HG02870 (cell line): ENCODE measurements around the gene RGS6.
"Not testable (repeated sequence)": the region's sequence is repeated elsewhere in the genome, so short reads cannot be mapped to it uniquely, and the experiment has no call there.

ENCODE experiments used
- ATAC-seq: cut with Tn5 transposase; IDR thresholded peaks from one replicate; pipeline ENCODE4 v1.9.1; 2021; ENCODE audit warnings: mild to moderate bottlenecking, moderate library complexity; ENCODE audit not compliant: unreplicated experiment

Gene RGS6

DNA sequence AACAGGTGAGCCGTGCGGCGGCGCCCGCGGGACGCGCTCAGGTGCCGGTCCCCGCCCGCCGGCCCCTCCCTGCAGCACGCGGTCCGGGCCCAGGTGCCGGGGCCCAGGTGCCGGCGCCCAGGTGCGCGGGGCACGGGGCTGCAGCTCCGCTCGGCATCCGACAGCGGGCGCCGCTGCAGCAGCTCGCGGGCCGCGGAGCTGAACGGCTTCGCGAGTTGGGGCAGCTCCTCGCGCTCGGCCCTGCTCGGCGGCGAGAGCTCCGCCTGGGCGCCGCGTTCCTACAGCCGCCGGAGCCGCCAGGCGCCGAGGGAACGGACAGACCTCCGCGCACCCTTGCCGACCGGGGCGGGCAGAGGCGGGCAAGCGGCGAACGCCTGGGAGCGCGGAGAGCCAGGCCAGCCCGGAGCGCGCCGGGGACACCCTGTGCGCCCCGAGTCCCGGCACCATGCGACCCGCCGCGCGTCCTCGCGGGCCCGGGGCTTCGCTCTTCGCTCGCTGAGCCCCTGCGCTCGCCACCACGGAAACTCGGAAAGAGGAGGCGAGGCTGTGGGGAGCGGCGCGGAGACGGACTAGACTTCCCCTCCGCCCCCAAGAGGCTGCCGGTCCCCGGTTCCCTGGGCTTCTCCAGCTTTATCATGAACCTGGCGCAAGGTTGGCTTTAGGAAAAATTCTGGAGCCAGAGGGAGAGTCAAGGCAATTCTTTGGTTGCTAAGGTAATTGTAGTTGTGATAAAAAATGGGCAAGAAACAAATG is at the start of gene RGS6:
TSS of gene RGS6 (plus strand) at position 201 of the 753 bp plus-strand sequence.
- peak; percentile 70 for ATAC-seq

DNA sequence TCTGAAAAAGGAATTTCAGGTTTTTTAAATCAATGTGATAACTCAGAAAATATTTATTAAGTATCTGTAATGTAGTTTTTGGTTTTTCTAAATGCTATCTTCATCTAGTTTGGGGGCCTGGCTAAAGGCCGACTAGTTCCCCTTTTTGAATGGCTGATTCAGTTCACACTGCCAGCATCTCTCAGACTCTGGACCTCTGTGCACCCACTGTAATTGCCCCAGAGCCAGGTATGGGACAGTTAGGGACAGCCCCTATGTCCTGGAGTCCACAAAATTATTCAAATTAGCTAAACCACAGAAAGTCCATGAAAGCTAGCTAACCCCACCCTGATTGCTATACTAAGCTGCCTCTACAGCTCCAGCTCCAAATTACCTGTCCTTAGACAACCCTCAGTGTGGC is 49.1 kb upstream of the RGS6 start:
- peak; percentile 45 for ATAC-seq

DNA sequence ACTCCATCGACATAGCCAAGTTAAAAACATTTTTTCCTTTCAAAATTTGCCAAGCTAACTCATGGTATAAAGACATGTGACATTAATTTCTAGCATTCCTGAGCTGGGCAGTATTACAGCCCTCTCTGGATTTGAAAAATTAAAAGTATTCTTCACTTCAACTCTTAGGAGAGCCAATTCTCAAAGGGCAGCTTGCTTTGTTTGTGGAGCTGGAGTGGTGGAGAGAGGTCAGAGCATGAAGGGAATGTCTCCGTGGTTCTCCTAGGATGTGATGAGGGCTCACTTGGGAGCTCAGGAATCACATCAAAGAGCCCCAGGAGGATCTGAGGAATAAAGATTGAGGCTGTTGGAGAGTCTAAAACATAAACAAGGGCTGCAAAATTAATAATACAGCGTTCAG is 46.9 kb upstream of the RGS6 start:
- no peak for ATAC-seq

DNA sequence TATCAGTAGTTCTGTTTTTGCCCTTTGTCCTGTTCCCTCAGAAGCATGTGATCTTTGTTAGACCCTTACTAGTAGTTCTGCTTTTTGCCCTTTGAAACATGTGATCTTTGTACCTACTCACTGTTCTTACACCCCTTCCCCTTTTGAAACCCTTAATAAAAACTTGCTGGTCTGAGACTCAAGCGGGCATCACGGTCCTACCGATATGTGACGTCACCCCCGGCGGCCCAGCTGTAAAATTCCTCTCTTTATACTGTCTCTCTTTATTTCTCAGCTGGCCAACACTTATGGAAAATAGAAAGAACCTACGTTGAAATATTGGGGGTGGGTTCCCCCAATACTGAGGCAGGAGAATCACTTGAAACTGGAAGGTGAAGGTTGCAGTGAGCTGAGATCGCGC is 44.4 kb upstream of the RGS6 start:
- not testable (repeated sequence) for ATAC-seq

DNA sequence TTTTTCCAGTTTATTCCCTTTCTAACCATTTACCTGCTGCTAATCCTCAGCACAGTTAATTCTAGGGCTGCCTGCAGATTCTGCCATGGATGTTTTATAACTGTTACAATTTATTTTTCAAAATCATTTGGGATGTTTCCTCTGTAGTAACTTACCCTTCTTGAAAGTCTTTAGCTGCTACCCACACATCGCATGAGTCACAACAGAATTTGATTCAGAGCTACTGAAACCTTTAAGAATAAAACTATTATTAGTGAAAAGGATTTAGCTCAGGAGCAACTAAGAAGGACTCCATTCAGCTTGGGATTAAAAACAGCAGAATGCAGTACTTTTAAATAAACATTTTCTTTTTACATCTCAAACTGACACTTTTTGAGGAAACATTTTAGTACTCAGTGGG is 41.7 kb upstream of the RGS6 start:
- ATAC-seq = no peak

DNA sequence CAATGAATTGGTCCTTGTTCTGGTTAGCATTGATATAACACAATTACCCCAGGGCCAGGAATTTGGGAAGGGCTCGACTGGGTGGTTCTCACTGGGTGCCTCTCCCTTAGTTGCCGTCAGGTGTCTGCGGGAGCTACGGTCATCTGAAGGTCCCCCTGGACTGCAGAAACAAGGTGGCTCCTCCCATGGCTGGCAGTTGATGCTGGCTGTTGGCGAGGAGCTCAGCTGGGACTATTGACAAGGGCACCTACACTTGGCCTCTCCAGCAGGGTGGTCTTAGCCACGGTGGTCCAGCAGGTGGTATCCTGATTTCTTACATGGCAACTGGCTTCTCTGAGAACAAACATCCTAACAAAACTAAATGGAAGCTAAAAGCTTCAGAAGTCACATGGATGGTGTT is 41.0 kb upstream of the RGS6 start:
- ATAC-seq = no peak

DNA sequence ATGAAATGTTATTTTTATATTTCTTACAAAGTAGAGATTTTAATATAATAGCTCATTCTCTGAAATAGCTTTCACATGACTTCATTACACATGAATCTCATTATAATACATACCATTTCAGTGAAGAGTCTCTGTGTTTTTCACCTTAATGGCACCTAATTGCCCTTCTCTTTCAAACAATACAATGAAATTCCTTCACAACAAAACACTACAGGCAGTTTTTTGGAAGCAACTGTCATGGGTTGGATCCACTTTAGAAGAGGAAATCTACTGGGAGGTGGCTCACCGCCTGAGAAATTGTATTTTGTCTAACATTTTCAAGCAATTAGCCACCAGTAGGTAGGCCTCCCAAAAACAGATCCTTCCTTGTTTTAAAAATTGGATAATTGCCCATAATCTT is 40.3 kb upstream of the RGS6 start:
- no peak for ATAC-seq

DNA sequence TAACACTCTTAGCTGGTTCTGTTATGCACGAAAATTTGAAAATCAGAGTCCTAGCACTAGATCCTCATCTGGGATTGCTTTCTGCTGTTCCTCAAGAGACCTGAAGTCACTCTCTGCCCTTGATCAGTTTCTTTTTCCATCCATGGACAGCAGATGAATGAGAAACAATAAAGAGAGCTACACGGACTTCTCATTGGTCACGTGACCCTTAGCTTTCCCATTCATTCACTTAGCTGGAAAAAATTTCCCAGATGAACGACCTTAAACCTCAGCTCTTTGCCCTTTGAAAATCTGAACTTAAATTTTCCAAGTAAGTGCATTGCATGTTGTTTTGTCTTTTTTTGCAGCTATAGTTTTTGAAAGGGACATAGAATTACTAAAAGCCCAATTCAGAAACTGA is 27.2 kb upstream of the RGS6 start:
- ATAC-seq = no peak

DNA sequence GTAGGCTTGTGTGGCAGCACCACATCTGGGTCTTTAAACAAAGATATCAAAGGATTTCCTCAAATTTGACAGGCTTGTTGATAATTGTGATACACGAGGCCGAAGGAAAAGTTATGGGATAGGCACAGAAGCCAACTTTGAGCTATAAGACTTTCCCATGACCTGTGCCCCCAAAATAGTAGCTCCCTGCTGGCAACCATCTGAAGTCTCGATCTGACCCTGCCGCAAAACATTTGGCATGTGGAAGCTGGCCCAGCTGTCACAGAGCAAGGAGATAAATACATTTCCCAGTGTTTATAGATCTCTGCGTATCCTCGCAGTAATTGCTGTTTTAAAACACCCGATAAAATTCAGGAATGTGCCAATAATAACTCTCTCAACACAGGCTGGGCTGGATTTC is 26.4 kb upstream of the RGS6 start:
- ATAC-seq = no peak

DNA sequence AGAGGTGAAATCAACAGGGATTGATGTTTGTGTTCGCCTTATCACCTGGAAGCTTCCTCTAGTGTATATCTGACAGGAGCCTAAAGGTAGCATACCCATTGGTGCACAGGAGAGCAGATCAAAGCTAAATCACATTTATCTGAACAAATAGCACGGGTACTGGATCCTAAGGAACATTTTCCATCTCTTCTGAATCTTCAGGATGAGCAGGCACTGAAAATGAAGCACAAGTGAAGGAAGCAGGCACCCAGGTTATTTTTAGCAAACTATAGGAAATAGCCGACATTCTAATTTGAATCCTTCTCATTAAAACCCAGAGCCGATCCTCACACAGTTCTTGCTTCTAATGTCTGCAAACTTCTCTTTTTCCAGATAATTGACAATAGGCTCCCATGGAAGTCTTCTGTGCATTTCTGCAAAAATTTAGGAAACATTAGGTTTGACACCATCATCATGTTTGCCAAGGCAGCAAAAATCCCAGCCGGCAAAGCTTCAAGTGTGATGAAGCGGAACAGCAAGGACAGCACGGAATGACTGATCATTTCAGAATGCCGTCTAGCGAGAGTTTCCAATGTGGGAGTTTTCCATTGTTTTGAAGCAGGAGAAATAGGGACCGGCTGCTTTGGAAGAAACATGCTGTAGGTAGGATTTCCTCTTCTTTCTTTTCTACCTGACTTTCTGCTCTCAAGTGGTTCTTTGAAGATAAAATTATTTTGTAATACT is 24.3 kb upstream of the RGS6 start:
- ATAC-seq = no peak

DNA sequence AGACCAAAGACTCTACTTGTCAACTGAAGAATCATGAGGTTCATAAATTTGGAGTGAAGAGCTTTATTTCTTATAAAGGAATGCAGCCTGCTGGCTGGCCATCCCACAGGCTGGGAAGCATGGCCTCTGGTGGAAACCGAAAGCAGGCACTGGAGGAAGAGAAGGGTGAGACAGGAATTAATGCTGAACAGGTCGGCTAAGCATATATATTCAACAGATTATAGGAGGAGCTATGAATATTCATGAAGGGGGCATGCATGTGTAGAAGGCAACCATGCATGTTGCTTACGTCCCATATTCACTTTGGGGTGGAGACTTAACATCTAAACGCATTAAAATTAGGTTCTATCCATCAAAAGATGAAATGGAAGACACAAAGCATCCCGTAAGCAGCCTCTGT is 20.6 kb upstream of the RGS6 start:
- ATAC-seq = no peak

DNA sequence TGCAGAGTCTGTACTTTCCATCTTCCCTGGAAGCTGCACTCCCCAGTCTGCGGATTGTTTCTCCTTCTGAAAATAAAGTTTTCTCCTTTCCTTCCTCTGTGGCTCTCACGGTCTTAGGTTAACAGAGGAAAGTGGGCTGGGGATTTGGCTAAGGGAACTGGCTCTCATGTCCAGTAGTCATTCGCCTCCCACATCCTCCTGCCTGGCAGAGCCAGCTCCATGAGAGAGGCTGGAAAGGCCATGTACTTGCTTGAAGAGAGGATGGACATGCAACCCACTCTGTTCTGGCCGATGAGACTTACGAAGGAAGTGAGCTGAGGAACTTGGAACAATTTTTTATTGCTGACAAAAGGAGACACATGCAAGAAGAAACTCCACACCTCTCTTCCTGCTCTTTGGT is 18.9 kb upstream of the RGS6 start:
- no peak for ATAC-seq

DNA sequence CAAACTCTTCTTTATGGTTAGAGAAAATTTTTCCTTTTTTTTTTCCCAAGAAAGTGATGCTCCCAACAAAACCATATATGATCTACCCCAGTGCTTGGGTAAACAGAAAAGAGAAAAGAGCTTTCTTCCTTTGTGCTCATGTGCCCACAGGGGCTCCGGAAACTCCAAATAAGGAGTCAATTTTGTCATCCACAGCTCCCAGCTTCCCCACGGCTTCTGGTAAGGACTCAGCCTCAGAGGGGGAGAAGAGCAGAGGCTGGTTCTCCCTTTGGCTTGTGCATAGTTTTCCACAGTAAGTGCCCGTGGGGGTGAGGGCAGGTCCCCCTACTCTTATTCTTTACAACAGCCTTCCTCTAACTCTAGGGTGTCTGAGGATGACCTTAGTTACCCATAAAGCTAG is 13.3 kb upstream of the RGS6 start:
- ATAC-seq = no peak

DNA sequence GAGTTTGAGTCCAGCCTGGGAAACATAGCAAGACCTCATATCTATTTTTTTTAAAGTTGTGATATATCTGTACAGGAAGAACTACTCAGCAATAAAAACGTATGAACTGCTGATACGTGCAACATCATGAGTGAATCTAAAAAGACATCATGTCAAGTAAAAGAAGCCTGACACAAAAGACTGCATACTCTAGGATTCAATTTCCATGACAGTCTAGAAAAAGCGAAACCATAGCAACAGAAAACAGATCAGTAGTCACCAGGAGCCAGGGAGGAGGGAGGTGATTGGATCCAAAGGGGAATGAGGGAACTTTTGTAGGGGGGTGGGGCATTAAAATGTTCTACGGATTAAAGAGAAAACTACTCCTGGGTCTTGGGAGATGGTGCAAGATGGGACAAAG is 8.7 kb upstream of the RGS6 start:
- no peak for ATAC-seq

DNA sequence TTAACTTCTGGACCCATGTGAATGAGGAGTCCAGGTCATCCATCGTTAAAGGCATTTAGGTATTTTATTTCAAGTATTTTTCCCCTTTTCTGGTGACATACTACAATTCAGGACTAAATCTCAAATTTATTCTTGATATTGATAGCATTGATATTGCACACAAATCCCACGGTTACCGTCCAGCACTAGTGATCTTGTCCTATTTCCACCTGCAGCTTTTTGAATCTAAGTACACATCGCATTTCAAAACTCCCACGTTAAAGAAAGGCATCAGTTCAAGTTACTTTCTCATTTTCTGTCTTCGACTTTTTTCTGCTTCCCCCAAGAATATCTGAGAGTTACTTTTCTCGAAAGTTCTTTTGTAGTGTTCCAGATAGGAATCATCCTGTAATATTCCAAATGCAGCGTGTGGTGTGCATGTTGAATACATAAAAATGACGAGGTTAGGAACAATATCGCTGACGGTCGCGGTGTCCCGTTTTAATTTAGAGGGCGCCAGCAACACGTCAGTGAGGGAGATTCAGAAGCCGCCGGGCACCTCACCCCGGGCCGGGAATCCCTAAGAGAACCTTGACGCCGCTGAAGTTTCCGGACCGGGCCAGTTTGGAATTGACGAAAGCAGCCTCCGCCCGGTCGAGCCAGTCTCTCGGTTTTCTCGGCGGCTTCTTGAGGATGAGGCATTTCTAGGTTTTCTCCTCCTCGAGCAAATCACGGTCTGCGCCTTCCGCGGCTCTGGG is 569 bp upstream of the RGS6 start:
- ATAC-seq = no peak

DNA sequence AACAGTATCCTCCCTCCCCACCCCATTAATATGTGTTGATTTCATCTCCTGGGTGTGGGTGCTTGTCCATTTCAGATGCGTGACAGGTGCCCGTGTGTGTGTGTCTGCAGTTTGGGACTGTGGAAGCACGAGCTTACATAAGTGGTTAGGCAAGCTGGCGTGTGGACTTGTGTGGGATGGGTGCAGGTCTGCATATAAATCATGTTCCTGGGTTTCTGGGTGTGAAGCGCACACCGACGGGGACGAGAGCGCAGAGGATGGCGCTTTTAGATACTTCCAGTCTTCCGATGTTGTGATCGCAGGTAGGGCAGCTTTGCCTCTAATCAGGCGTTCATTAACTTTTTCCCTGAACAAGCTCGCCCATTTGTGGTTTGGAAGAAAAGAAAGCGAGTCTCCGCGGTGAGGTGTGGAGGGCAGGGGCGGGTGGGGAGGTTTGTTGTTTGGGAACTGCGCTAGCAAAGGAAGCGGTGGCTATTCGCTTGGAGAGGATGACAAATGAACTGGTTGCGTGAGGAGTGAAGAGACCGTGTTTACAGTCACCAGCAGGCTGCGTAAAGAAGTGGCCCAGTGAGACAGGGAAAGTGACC is 865 bp downstream of the RGS6 start:
- no peak for ATAC-seq

DNA sequence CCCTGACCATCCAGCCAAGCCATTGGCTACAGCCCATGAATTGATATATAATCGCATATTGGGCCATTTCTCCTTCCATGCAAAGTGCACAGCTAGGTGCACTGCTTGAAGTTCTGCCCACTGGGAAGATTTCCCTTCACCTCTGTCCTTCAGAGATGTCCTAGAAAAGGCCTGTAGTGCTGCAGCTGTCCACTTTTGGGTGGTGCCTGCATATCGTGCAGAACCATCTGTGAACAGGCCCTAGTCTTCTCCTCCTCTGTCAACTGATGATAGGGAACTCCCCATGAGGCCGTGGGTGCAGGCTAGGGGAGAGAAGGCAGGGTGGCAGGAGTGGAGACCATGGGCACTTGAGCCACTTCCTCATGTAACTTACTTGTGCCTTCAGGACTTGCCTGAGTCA is 6.0 kb downstream of the RGS6 start:
- ATAC-seq = not testable (repeated sequence)

DNA sequence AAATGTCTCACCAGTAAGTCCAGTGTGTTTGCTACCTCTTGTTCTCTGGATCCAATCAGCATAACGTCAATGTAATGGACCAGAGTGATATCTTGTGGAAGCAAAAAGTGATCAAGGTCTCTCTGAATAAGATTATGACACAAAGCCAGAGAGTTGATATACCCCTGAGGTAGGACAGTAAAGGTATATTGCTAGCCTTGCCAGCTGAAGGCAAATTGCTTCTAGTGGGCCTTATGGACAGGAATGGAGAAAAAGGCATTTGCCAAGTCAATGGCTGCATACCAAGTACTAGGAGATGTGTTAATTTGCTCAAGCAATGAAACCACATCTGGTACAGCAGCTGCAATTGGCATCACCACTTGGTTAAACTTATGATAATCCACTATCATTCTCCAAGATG is 7.1 kb downstream of the RGS6 start:
- not testable (repeated sequence) for ATAC-seq

DNA sequence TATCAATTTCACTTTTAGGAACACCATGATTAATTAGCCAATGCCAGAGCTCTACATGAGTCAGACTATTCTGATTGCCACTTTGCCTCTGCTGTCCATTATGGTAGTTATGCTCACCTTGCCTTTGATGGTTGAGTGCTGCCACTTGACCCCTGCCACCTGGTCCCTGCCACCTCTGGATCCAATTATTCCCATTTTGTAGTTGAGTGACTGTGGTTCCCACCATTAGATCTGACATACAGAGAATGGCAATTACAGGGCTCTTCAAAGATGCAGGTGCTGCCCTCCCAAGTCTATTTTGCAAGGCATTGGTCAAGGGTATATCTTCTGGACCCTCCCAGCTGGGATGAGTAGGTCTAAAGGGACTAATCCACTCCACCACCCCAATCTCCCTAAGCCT is 8.3 kb downstream of the RGS6 start:
- ATAC-seq = not testable (repeated sequence)

DNA sequence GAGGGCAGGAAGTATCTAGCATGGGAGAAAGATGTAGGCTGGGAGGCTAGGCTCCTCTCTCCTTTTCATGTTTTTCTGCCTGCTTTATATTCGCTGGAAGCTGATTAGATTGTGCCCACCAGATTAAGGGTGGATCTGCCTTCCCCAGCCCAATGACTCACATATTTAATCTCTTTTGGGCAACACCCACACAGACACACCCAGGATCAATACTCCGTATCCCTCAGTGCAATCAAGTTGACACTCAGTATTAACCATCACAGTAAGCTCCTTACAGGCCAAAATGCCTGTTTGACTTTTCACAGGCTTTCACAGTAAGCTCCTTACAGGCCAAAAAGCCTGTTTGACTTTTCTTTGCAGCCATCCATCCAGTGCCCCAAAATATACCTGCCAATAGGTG is 9.4 kb downstream of the RGS6 start:
- not testable (repeated sequence) for ATAC-seq

DNA sequence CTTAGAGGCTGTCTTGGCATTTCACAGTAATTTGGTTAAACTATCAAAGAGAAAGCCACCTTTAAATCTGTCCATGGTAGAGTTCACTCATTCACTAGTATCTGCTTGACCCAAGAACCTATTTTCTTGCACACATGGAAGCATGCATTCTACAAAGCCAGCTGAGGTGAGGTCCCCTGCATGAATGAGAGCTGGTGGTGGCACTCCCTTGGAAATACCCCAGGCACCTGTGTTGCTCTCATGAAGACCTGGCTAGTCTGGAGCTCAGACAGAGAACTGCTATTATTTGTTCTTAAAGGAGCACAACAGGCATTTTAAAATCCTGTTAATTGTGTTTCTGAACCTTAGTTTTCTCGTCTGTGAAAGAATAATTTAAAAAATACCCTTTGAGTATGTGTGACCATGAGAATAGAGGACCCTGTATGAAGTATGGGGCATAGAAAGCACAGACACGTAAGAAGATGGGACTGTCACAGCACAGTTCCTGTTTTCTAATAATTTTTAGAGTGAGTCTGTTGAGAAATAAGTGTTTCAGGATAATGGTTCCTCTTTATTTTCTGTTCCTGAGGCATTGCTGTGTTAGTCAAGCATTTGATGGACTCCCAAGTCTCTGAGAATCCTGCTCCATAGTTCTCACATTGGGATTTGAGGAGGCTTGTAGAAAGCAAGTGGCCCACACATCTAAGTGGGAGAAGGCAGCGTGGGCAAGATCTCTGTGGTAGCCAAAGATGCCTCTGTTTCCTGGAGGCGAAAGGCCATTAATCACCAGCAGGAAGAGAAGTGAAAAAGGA is 10.9 kb downstream of the RGS6 start:
- ATAC-seq = peak; percentile 76
